ENCODE results near the gene LDOC1.
A peak's percentile ranks its signal among the peaks of the same experiment; 100 is the strongest.
"Not testable (repeated sequence)": the region's sequence is repeated elsewhere in the genome, so short reads cannot be mapped to it uniquely, and the experiment has no call there.

The LDOC1 gene

DNA sequence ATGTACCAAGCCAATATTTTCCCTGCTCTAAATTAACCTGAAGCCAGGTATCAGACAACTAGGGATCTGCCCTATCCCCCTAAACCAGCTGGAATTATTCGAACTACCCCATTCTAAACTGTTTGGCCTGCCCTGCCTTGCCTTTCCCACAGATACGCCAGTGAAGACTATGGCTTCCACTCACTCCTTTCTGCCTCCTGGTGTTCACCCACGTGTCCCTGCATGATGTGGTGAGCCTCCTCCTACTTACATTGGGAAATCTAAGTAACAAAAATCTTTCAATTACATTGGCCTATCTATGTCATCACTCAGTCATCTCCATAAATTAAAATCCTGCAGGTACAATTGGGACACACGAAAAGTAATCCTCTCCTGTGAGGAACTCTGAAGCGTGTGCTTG lies 6.1 kb upstream of the LDOC1 start:
- no peak overlapping the region for H3K4me3 ChIP-seq (ENCODE audit: control insufficient read depth, low read depth, low read length)
- DNase-seq (ENCODE audit: low read depth) = no peak
- TF ChIP-seq, protein P1, sequence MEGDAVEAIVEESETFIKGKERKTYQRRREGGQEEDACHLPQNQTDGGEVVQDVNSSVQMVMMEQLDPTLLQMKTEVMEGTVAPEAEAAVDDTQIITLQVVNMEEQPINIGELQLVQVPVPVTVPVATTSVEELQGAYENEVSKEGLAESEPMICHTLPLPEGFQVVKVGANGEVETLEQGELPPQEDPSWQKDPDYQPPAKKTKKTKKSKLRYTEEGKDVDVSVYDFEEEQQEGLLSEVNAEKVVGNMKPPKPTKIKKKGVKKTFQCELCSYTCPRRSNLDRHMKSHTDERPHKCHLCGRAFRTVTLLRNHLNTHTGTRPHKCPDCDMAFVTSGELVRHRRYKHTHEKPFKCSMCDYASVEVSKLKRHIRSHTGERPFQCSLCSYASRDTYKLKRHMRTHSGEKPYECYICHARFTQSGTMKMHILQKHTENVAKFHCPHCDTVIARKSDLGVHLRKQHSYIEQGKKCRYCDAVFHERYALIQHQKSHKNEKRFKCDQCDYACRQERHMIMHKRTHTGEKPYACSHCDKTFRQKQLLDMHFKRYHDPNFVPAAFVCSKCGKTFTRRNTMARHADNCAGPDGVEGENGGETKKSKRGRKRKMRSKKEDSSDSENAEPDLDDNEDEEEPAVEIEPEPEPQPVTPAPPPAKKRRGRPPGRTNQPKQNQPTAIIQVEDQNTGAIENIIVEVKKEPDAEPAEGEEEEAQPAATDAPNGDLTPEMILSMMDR (conservative IDR thresholded peaks at IDR 0.05; ENCODE audit: control insufficient read depth, insufficient read depth, low read depth, low read length) = no peak

DNA sequence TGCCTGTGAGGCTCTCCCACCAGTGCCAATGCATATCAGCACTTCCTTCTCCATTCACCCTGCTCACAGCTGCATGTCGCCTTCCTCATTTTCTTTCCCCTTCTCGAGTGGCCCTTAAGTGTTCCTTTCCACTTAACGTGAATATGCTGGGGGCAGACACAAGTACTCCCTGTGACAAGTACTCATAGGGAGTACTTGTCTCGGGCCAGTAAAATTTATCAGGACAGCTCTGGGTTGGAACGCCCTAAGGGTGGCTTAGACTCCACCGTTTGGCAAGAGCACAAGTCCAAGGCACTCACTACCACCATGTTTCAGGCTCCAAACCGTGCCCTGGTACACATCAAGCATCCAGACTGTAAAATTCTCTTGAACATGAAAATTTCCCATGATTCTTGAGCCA lies 3.9 kb upstream of the LDOC1 start:
- TF ChIP-seq, protein P1 (conservative IDR thresholded peaks at IDR 0.05; ENCODE audit: control insufficient read depth, insufficient read depth, low read depth, low read length) = no peak
- no peak for DNase-seq (ENCODE audit: low read depth)
- H3K4me3 ChIP-seq (ENCODE audit: control insufficient read depth, low read depth, low read length) = no peak overlapping the region

DNA sequence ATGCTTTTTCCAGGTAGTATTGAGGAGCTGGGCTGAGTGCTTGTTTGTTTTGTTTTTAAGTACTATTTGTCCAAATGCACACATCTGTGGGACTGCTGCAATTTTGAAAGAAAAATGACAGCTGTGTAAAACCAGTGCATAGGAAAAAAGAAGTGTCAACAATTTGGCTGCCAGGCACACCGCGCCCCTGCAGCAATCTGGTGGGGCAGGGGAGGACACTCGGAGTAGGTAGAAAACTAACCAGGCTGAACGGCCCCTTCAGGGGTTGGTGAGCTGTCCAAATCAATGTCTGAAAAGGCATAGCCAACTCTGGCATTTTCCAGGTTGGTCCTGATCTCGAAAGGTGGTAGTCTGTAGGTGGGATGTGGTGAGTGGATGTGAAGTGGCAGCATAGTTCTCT lies 1.1 kb downstream of the LDOC1 start:
- H3K4me3 ChIP-seq (ENCODE audit: control insufficient read depth, low read depth, low read length) = peak overlapping the region; percentile 60
- TF ChIP-seq, protein P1 (conservative IDR thresholded peaks at IDR 0.05; ENCODE audit: control insufficient read depth, insufficient read depth, low read depth, low read length) = no peak
- no peak for DNase-seq (ENCODE audit: low read depth)

DNA sequence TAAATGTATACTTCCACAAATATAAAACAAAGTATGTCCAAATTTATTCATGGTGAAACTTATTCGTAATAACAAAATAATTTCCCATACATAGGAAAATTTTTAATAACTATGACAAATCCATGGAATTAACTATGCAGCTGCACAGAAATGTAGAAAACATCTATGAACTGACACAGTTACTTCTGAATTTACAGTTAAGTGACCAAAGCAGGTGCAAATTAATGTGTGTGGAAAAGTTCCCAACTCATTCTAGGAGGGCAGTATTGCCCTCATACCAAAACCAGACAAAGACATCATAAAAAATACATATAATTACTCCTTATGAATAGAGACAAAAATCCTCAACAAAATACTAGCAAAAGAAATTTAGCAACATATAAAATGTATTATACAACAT lies 12.5 kb downstream of the LDOC1 start:
- DNase-seq (ENCODE audit: low read depth) = no peak
- no peak overlapping the region for H3K4me3 ChIP-seq (ENCODE audit: control insufficient read depth, low read depth, low read length)
- TF ChIP-seq, protein P1 (conservative IDR thresholded peaks at IDR 0.05; ENCODE audit: control insufficient read depth, insufficient read depth, low read depth, low read length) = no peak

DNA sequence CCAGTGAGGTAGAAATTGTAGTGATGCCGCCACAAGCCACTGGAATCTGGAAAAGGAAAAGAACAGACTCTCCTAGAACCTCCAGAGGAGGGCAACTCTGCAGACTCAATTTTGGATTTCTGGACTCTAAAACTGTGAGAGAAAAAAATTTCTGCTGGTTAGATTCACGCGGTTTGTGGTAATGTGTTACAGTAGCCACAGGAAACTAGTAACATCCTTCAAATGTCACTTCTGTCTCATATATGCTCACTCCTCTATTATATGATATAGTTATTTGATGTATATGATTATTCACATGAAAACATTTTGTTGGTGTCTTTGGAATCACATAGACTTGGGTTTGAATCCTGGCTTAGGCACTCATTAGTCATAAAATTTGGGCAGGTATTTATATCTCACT lies 18.8 kb downstream of the LDOC1 start:
- DNase-seq (ENCODE audit: low read depth) = no peak
- no peak overlapping the region for H3K4me3 ChIP-seq (ENCODE audit: control insufficient read depth, low read depth, low read length)
- TF ChIP-seq, protein P1 (conservative IDR thresholded peaks at IDR 0.05; ENCODE audit: control insufficient read depth, insufficient read depth, low read depth, low read length) = no peak

DNA sequence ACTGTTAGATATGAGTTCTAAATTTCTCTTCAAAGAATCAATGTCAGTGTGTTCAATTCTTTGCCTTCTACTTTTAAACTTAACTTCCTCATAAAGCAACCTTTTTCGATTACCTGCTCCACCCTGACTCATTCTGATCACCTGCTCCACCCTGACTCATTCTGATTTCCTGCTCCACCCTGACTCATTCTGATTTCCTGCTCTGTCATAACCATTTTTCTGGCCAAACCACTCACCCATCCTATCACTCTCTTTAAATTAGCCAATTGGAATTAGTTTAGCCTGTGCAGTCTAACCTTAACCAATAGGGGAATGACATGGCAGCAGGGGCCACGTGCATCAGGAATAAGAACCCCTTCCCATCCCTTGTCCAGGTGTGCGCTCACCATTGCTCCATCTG lies 21.7 kb downstream of the LDOC1 start:
- peak; percentile 7 for DNase-seq (ENCODE audit: low read depth)

DNA sequence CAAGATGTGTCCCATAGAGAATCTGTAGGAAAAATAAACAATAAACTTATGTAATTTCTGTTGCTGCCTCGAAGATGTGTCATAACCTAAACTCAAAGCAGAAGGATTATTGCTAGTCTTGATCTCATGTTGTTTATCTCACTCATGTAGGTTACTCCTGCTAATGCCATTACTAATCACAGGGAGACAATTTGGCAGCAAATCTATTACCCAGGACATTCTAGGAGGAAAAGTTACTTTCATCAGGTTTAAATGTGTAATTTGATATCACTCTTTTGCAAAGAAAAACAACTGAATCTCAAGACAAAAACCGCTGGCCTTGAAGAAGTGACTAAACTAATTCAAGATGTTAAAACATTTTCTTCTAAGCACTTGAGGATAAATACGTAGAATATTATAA lies 34.0 kb downstream of the LDOC1 start:
- peak; percentile 49 for DNase-seq (ENCODE audit: low read depth)
- TF ChIP-seq, protein P1 (conservative IDR thresholded peaks at IDR 0.05; ENCODE audit: control insufficient read depth, insufficient read depth, low read depth, low read length) = no peak
- no peak overlapping the region for H3K4me3 ChIP-seq (ENCODE audit: control insufficient read depth, low read depth, low read length)

More for the DNA sequence above, 21.7 kb downstream of the LDOC1 start:
- not testable (repeated sequence) for H3K4me3 ChIP-seq (ENCODE audit: control insufficient read depth, low read depth, low read length)

Measured in fibroblast of mammary gland (primary cell).